22Rv1 (cell line): ENCODE data around the gene BNC2.

ENCODE experiments used
- ZFX ChIP-seq: fragments of 450-650 bp; IDR thresholded peaks from 2 replicates; pipeline ENCODE4 v1.6.1; 2017; ENCODE audit warnings: antibody characterized with exemption, borderline replicate concordance
- TF ChIP-seq, protein P1 (sequence below): fragments of 450-650 bp; IDR thresholded peaks from 2 replicates; pipeline ENCODE4 v1.5.1; 2017; ENCODE audit warnings: mild to moderate bottlenecking

GRCh38 chr9:16442622-16443021 lies 427.8 kb downstream of the BNC2 start:
- TF ChIP-seq, protein P1, sequence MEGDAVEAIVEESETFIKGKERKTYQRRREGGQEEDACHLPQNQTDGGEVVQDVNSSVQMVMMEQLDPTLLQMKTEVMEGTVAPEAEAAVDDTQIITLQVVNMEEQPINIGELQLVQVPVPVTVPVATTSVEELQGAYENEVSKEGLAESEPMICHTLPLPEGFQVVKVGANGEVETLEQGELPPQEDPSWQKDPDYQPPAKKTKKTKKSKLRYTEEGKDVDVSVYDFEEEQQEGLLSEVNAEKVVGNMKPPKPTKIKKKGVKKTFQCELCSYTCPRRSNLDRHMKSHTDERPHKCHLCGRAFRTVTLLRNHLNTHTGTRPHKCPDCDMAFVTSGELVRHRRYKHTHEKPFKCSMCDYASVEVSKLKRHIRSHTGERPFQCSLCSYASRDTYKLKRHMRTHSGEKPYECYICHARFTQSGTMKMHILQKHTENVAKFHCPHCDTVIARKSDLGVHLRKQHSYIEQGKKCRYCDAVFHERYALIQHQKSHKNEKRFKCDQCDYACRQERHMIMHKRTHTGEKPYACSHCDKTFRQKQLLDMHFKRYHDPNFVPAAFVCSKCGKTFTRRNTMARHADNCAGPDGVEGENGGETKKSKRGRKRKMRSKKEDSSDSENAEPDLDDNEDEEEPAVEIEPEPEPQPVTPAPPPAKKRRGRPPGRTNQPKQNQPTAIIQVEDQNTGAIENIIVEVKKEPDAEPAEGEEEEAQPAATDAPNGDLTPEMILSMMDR, result no peak
- TF ChIP-seq ZFX, result no peak
